CD8-positive, alpha-beta memory T cell (primary cell): ENCODE measurements around the gene LRIT2. TPM values are rescaled to one million over a fixed set of nuclear protein-coding genes. Genes with fewer than 3 reads are reported as not detected.
A peak's percentile ranks its signal among the peaks of the same experiment; 100 is the strongest.
"Not testable (repeated sequence)": the region's sequence is repeated elsewhere in the genome, so short reads cannot be mapped to it uniquely, and the experiment has no call there.

Experiments
- CTCF ChIA-PET: fragments of 350-600 bp; sonication (Branson Sonifier 250); formaldehyde crosslinking; loops from one replicate; lab custom pipeline; 2021; ENCODE audit warnings: antibody characterized with exemption; lab: Charles Lee
- POLR2A ChIA-PET: fragments of 350-600 bp; sonication (Branson Sonifier 250); formaldehyde crosslinking; loops from one replicate; lab custom pipeline; 2021; ENCODE audit warnings: antibody characterized with exemption; lab: Charles Lee
- DNase-seq, 5 donors: peaks; one replicate each; pipeline versions ENCODE4 v3.0.0 to v3.0.0-alpha.2; 2020 to 2022; ENCODE audit warnings: mixed read lengths in 1 of 5
- H3K27ac ChIP-seq: one replicate; pipeline ENCODE4 v1.7.0; 2013; ENCODE audit warnings: low read depth, mild to moderate bottlenecking, low read length, moderate library complexity
- H3K27me3 ChIP-seq: 2 replicates; pipeline ENCODE4 v1.7.0; 2013; ENCODE audit warnings: low read length, mild to moderate bottlenecking; ENCODE audit not compliant: insufficient read depth, poor library complexity, severe bottlenecking
- H3K36me3 ChIP-seq: 2 replicates; pipeline ENCODE4 v1.7.0; 2013; ENCODE audit warnings: mild to moderate bottlenecking, low read length, moderate library complexity; ENCODE audit not compliant: insufficient read depth
- H3K4me1 ChIP-seq: 2 replicates; pipeline ENCODE4 v1.7.0; 2013; ENCODE audit warnings: mild to moderate bottlenecking, low read length, moderate library complexity; ENCODE audit not compliant: insufficient read depth
- H3K4me3 ChIP-seq: 2 replicates; pipeline ENCODE4 v1.7.0; 2013; ENCODE audit warnings: mild to moderate bottlenecking, low read length
- H3K9me3 ChIP-seq: 2 replicates; pipeline ENCODE4 v1.7.0; 2013; ENCODE audit warnings: mild to moderate bottlenecking, low read length
- H3K27ac Mint-ChIP-seq, 8 donors: one replicate each; pipeline ENCODE4 v1.8.0; 2020 to 2021; ENCODE audit warnings: mixed read lengths in 8 of 8, mild to moderate bottlenecking in 6 of 8, inconsistent platforms in 3 of 8, moderate library complexity in 3 of 8
- H3K27me3 Mint-ChIP-seq, 2 donors: one replicate each; pipeline ENCODE4 v1.8.0; 2020 to 2021; ENCODE audit warnings: mixed read lengths in 2 of 2, mild to moderate bottlenecking in 1 of 2, moderate library complexity in 1 of 2
- H3K36me3 Mint-ChIP-seq, 3 donors: one replicate each; pipeline ENCODE4 v1.8.0; 2020 to 2021; ENCODE audit warnings: mixed read lengths in 3 of 3, inconsistent platforms in 1 of 3, mild to moderate bottlenecking in 1 of 3
- H3K4me1 Mint-ChIP-seq, 3 donors: one replicate each; pipeline ENCODE4 v1.8.0; 2020 to 2021; ENCODE audit warnings: mixed read lengths in 3 of 3, inconsistent platforms in 1 of 3, mild to moderate bottlenecking in 1 of 3
- H3K4me3 Mint-ChIP-seq, 7 donors: one replicate each; pipeline ENCODE4 v1.8.0; 2020 to 2021; ENCODE audit warnings: mixed read lengths in 7 of 7, mild to moderate bottlenecking in 6 of 7, moderate library complexity in 4 of 7, inconsistent platforms in 2 of 7
- H3K9me3 Mint-ChIP-seq, 5 donors: one replicate each; pipeline ENCODE4 v1.8.0; 2020 to 2022; ENCODE audit warnings: mixed read lengths in 5 of 5, mild to moderate bottlenecking in 3 of 5, moderate library complexity in 2 of 5, inconsistent platforms in 1 of 5
- polyA plus RNA-seq: library from polyadenylated mRNA; unstranded; fragments of 300-500 nt; fragmentation: Illumina TruSeq; gene quantifications from one replicate; pipeline ENCODE4 v1.2.3, GENCODE V29; 2021
- total RNA-seq, 2 experiments: library from RNA; stranded (reverse); gene quantifications; one replicate each; pipeline ENCODE4 v1.2.3, GENCODE V29; 2021

LRIT2 gene
- total and polyA plus RNA-seq, 3 experiments from 2014 or later, result not detected

- H3K4me1 ChIP-seq, H3K9me3 Mint-ChIP-seq, H3K4me1 Mint-ChIP-seq, CTCF ChIA-PET, H3K4me3 Mint-ChIP-seq, H3K36me3 ChIP-seq, H3K9me3 ChIP-seq, H3K27me3 ChIP-seq, H3K27me3 Mint-ChIP-seq, POLR2A ChIA-PET, H3K27ac ChIP-seq, DNase-seq, H3K4me3 ChIP-seq: not testable (repeated sequence)
- H3K27ac Mint-ChIP-seq, result peak overlapping the region in 3 of 8 donors; percentile 29 to 66 (median 43)
- H3K36me3 Mint-ChIP-seq, result peaks cover 0 to 11% (median 0%) of the 10 kb centered on the region in 3 donors
Observed at GRCh38 chr10:84171237-84171636, 54.1 kb downstream of the LRIT2 start.

Other genes starting within 250 kb of the LRIT2 start
- gene GHITM, start 86.0 kb downstream of the LRIT2 start, total RNA-seq, result 100 to 1,000 TPM; 218 TPM
- gene GHITM, start 86.0 kb downstream of the LRIT2 start, polyA plus RNA-seq, result 294 TPM
- not detected for gene GPR15LG, start 51.7 kb downstream of the LRIT2 start, total RNA-seq
- gene GPR15LG, start 51.7 kb downstream of the LRIT2 start, polyA plus RNA-seq, result not detected
- 1 to 10 TPM; 1.4 to 1.7 TPM for gene CDHR1, start 31.0 kb downstream of the LRIT2 start, total RNA-seq
- gene CDHR1, start 31.0 kb downstream of the LRIT2 start, polyA plus RNA-seq, result 1.4 TPM
- not detected for gene LRIT1, start 16.0 kb upstream of the LRIT2 start, total RNA-seq
- not detected for gene LRIT1, start 16.0 kb upstream of the LRIT2 start, polyA plus RNA-seq
- not detected for gene RGR, start 19.5 kb upstream of the LRIT2 start, total RNA-seq
- gene RGR, start 19.5 kb upstream of the LRIT2 start, polyA plus RNA-seq, result not detected
- gene CCSER2, start 103.0 kb upstream of the LRIT2 start, total RNA-seq, result 10 to 100 TPM; 62.6 to 74.5 TPM
- gene CCSER2, start 103.0 kb upstream of the LRIT2 start, polyA plus RNA-seq, result 114 TPM